Measurements from ENCODE around the gene NBEAL1. TPM values are rescaled to one million over a fixed set of nuclear protein-coding genes. Genes with fewer than 3 reads are reported as not detected.

NBEAL1 gene
- total and polyA plus RNA-seq, 2 of the 8 experiments (the other 6 are each of a cell fraction or from before 2014, with no cell fraction given), result 2.3 to 10.7 TPM

DNA sequence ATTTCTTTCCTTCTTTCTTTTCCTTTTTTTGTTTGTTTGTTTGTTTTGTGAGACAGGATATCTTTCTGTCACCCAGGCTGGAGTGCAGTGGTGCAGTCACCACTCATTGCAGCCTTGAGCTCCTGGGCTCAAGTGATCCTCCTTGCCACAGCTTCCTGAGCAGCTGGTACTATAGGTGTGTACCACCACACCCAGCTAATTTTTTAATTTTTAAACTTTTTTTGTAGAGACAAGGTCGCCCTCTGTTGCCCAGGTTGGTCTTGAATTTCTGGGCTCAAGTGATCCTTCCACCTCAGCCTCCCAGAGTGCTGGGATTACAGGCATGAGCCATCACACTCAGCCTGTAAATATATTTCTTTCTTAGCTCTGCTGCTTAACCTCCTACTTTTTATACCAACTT, 140.7 kb downstream of the NBEAL1 start:
- Histone ChIP-seq H3K23ac (ENCODE audit: insufficient read length) (no peak overlapping the region), H2BK20ac (ENCODE audit: low read length) (no peak overlapping the region), H4K91ac (replicated peaks; ENCODE audit: insufficient read length, low read length) (no peak overlapping the region), H3K9me3 (ENCODE audit: insufficient read depth in 2 of 2, low read depth in 1 of 2, low read length in 1 of 2) (no peaks in the 10 kb centered on the region), H3K4ac (replicated peaks; ENCODE audit: insufficient read length, low read depth, low read length) (no peak overlapping the region), H2AK5ac (ENCODE audit: low read depth, low read length) (no peak overlapping the region), H2AFZ (ENCODE audit: low read length) (no peak overlapping the region), H3K4me3 (ENCODE audit: extremely low read depth in 1 of 4, insufficient read depth in 2 of 4, low read depth in 3 of 4, low read length in 4 of 4) (no peak overlapping the region), H3K18ac (ENCODE audit: extremely low read depth, low read length) (no peak overlapping the region), H3K79me2 (ENCODE audit: control insufficient read depth in 1 of 2, insufficient read depth in 2 of 2, low read length in 2 of 2) (no peaks in the 10 kb centered on the region), H3K27ac (ENCODE audit: low read depth, low read length) (no peak overlapping the region), H2BK12ac (ENCODE audit: low read depth, low read length) (no peak overlapping the region), H2BK15ac (ENCODE audit: low read length) (no peak overlapping the region), H3K4me2 (ENCODE audit: insufficient read depth in 1 of 2, low read depth in 2 of 2, low read length in 2 of 2) (no peak overlapping the region), H3K79me1 (ENCODE audit: low read depth, low read length) (no peaks in the 10 kb centered on the region), H2BK5ac (ENCODE audit: low read depth, low read length) (no peak overlapping the region), H4K20me1 (replicated peaks in 1 of 2; ENCODE audit: control insufficient read depth in 1 of 2, insufficient read depth in 2 of 2, low read length in 2 of 2) (no peaks in the 10 kb centered on the region), H3K9ac (replicated peaks in 1 of 4; ENCODE audit: extremely low read depth in 1 of 4, low read depth in 3 of 4, low read length in 3 of 4) (no peak overlapping the region), H3K4me1 (replicated peaks in 1 of 4; ENCODE audit: control insufficient read depth in 3 of 4, insufficient read depth in 4 of 4, low read length in 3 of 4) (no peaks in the 10 kb centered on the region), H3K27me3 (replicated peaks in 1 of 4; ENCODE audit: control insufficient read depth in 3 of 4, extremely low read depth in 1 of 4, insufficient read depth in 3 of 4, low read length in 3 of 4) (no peaks in the 10 kb centered on the region), H4K8ac (ENCODE audit: extremely low read depth, insufficient read depth, low read length) (no peak overlapping the region), H2BK120ac (replicated peaks; ENCODE audit: low read depth, low read length) (no peak overlapping the region), H3K14ac (ENCODE audit: insufficient read length) (no peak overlapping the region), H3K23me2 (ENCODE audit: low read depth, low read length) (no peaks in the 10 kb centered on the region), H3K56ac (replicated peaks; ENCODE audit: insufficient read length, low read depth, low read length) (no peak overlapping the region), H4K5ac (ENCODE audit: insufficient read length, low read depth, low read length) (no peak overlapping the region), H3K36me3 (ENCODE audit: control insufficient read depth in 2 of 4, insufficient read depth in 4 of 4, low read length in 3 of 4) (no peaks in the 10 kb centered on the region)
- WGBS, 2 experiments (ENCODE audit: extremely low coverage in 1 of 2, insufficient coverage in 1 of 2, insufficient read length in 1 of 2, insufficient replicate concordance in 2 of 2, low coverage in 1 of 2, low lambda C conversion rate in 2 of 2, missing lambda C conversion rate in 1 of 2), result 25% methylated on average over 1 of the region's 1 CpG; no CpG with 5 or more reads in 1 of the 2 experiments
- TF ChIP-seq, protein P1, sequence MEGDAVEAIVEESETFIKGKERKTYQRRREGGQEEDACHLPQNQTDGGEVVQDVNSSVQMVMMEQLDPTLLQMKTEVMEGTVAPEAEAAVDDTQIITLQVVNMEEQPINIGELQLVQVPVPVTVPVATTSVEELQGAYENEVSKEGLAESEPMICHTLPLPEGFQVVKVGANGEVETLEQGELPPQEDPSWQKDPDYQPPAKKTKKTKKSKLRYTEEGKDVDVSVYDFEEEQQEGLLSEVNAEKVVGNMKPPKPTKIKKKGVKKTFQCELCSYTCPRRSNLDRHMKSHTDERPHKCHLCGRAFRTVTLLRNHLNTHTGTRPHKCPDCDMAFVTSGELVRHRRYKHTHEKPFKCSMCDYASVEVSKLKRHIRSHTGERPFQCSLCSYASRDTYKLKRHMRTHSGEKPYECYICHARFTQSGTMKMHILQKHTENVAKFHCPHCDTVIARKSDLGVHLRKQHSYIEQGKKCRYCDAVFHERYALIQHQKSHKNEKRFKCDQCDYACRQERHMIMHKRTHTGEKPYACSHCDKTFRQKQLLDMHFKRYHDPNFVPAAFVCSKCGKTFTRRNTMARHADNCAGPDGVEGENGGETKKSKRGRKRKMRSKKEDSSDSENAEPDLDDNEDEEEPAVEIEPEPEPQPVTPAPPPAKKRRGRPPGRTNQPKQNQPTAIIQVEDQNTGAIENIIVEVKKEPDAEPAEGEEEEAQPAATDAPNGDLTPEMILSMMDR (IDR thresholded peaks at IDR 0.05; ENCODE audit: control extremely low read depth in 1 of 3, insufficient read depth in 1 of 3, low read depth in 1 of 3, low read length in 3 of 3), result peak in 2 of 3 experiments; percentile 7 to 18; a peak in 2 of 4 replicates
- TF ChIP-seq TCF12 (IDR thresholded peaks at IDR 0.05; ENCODE audit: low read depth, low read length), result no peak
- peak; percentile 41 to 49 for TF ChIP-seq RAD21 (IDR thresholded peaks at IDR 0.05 in 1 of 2, conservative IDR thresholded peaks at IDR 0.05 in 1 of 2; ENCODE audit: low read depth in 2 of 2, low read length in 2 of 2)
- ChIA-PET CTCF (ENCODE audit: partially characterized antibody) (interaction anchor here (0.6 to 1.6 kb wide), 9 partner anchors 10 to 567 kb away, joined by 3 to 4 read pairs (median 3); no protein-coding TSS in a partner anchor), POLR2A (ENCODE audit: partially characterized antibody) (no interaction called here)
- no peak for FAIRE-seq
- DNase-seq (ENCODE audit: low read depth in 1 of 2, low spot score in 2 of 2), result no peak
